Keratinocyte (primary cell): ENCODE data around the gene ITIH5. TPM values are rescaled to one million over a fixed set of nuclear protein-coding genes. Genes with fewer than 3 reads are reported as not detected.

Experiments used
- DNase-seq: peaks from one replicate; pipeline ENCODE4 v3.0.0-alpha.2; 2011; ENCODE audit warnings: low read depth, missing footprints, low spot score
- FAIRE-seq: peaks from 2 replicates; lab custom pipeline; 2011; peaks lifted over from hg19 to GRCh38; lab: Jason Lieb, UNC
- H2AFZ ChIP-seq: 2 replicates; pipeline ENCODE4 v1.6.0; 2012; ENCODE audit warnings: low read length, control low read depth, inconsistent platforms; ENCODE audit not compliant: control insufficient read depth
- H3K27ac ChIP-seq: 2 replicates; pipeline ENCODE4 v1.5.1; 2011; ENCODE audit warnings: low read length; ENCODE audit not compliant: control insufficient read depth, insufficient read depth
- H3K27me3 ChIP-seq: 3 replicates; pipeline ENCODE4 v1.6.0; 2011; ENCODE audit warnings: low read length; ENCODE audit not compliant: control insufficient read depth, insufficient read depth; ENCODE audit errors: extremely low read depth
- H3K36me3 ChIP-seq, 2 experiments: 2 replicates in 1 of 2; 3 replicates in 1 of 2; pipeline ENCODE4 v1.5.1; 2011; ENCODE audit warnings: low read length in 2 of 2, mild to moderate bottlenecking in 1 of 2; ENCODE audit not compliant: control insufficient read depth in 2 of 2, insufficient read depth in 2 of 2; ENCODE audit errors: extremely low read depth in 1 of 2
- H3K4me1 ChIP-seq: 3 replicates; pipeline ENCODE4 v1.5.1; 2011; ENCODE audit warnings: low read length; ENCODE audit not compliant: control insufficient read depth, insufficient read depth; ENCODE audit errors: extremely low read depth
- H3K4me2 ChIP-seq: 3 replicates; pipeline ENCODE4 v1.6.0; 2011; ENCODE audit warnings: low read depth, low read length; ENCODE audit not compliant: control insufficient read depth, insufficient read depth; ENCODE audit errors: extremely low read depth
- H3K4me3 ChIP-seq, 3 experiments: fragments of 200-600 bp in 1 of 3; sonication (generic) in 1 of 3; 2 replicates in 2 of 3; 3 replicates in 1 of 3; pipeline ENCODE4 v1.5.1; 2011 to 2016; ENCODE audit warnings: low read length in 3 of 3, mild to moderate bottlenecking in 3 of 3, control low read depth in 2 of 3, inconsistent platforms in 1 of 3, low read depth in 1 of 3, mixed read lengths in 1 of 3, mixed run types in 1 of 3, moderate library complexity in 1 of 3; ENCODE audit not compliant: control insufficient read depth in 2 of 3, insufficient read depth in 2 of 3; ENCODE audit errors: extremely low read depth in 1 of 3
- H3K79me2 ChIP-seq: 2 replicates; pipeline ENCODE4 v1.6.0; 2012; ENCODE audit warnings: low read length; ENCODE audit not compliant: control insufficient read depth, insufficient read depth
- H3K9ac ChIP-seq: 3 replicates; pipeline ENCODE4 v1.6.0; 2011; ENCODE audit warnings: low read length; ENCODE audit not compliant: control insufficient read depth, insufficient read depth; ENCODE audit errors: extremely low read depth
- H3K9me1 ChIP-seq: 3 replicates; pipeline ENCODE4 v1.6.0; 2011; ENCODE audit warnings: low read length; ENCODE audit not compliant: control insufficient read depth, insufficient read depth; ENCODE audit errors: extremely low read depth
- H3K9me3 ChIP-seq: 2 replicates; pipeline ENCODE4 v1.5.1; 2012; ENCODE audit warnings: low read depth, low read length; ENCODE audit not compliant: control insufficient read depth
- H4K20me1 ChIP-seq: 3 replicates; pipeline ENCODE4 v1.6.0; 2011; ENCODE audit warnings: low read length; ENCODE audit not compliant: control insufficient read depth, insufficient read depth; ENCODE audit errors: extremely low read depth
- EZH2 ChIP-seq: IDR thresholded peaks from one replicate; pipeline ENCODE4 v1.6.1; 2012; ENCODE audit warnings: inconsistent platforms, mild to moderate bottlenecking, low read length, moderate library complexity
- dilution Hi-C: fragments of 300-500 bp; cut with MboI; formaldehyde crosslinking; loops from one replicate; pipeline ENCODE4 v1.7.0; 2020; ENCODE audit warnings: low sequenced_read_pairs; ENCODE audit not compliant: extremely low pct_ligation_motif_present
- polyA plus RNA-seq, 5 experiments: library from polyadenylated mRNA; depleted of rRNA in 3 of 5; stranded (reverse) in 3 of 5; stranded (forward) in 1 of 5; unstranded in 1 of 5; fragments of >200 nt; gene quantifications; 1 replicate in 1 of 5; 2 replicates in 3 of 5; 3 replicates in 1 of 5; pipeline versions ENCODE4 v1.2.1 to v1.2.3, GENCODE V29; 2011 to 2012; ENCODE audit warnings: missing spikeins in 2 of 5, low read depth in 1 of 5, low replicate concordance in 1 of 5
- TF ChIP-seq, protein P1 (sequence below), 3 experiments: IDR thresholded peaks in 1 of 3; conservative IDR thresholded peaks in 1 of 3; optimal IDR thresholded peaks in 1 of 3; 2 replicates in 2 of 3; 3 replicates in 1 of 3; pipeline versions ENCODE3 to v1.5.1; 2011; ENCODE audit warnings: low read length in 3 of 3, mild to moderate bottlenecking in 3 of 3, moderate library complexity in 2 of 3, control low read depth in 1 of 3, inconsistent platforms in 1 of 3; ENCODE audit not compliant: insufficient read depth in 2 of 3; ENCODE audit errors: extremely low read depth in 1 of 3

Gene ITIH5
- polyA plus RNA-seq, 1 donor (not counting 4 experiments of a cell fraction or from before 2014, with no cell fraction given), result not detected

DNA sequence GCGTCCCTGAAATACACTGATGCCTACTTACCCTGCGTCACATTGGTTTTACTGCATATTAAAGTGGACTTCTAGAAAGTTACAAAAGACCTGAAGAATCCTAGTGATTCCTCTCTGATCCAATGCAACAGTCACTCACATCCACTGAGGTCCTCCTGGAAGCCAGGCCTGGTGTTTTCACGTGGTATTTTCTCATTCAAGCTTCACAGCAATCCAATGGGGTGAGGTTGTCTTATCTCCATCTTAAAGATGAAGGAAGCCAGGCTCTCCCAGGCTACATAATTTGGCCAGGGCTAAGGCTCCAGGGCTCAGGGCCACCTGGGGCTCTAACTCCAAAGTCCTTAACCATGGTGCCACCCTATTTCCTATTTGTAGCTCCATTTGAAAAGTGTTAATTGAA, 129.6 kb downstream of the ITIH5 start:
- dilution Hi-C loops, result loop anchor here (10.0 kb wide), 1 partner anchor 148 kb away; no protein-coding TSS in a partner anchor
- Histone ChIP-seq H3K4me1 (no peaks in the 10 kb centered on the region), H2AFZ (no peak overlapping the region), H3K9me1 (no peaks in the 10 kb centered on the region), H3K9me3 (no peaks in the 10 kb centered on the region), H3K79me2 (no peaks in the 10 kb centered on the region), H3K27me3 (no peaks in the 10 kb centered on the region), H3K4me3 (no peak overlapping the region), H3K4me2 (no peak overlapping the region), H3K27ac (no peak overlapping the region), H4K20me1 (no peaks in the 10 kb centered on the region), H3K9ac (no peak overlapping the region), H3K36me3 (no peaks in the 10 kb centered on the region)
- DNase-seq, result no peak
- FAIRE-seq, result no peak
- TF ChIP-seq, protein P1, sequence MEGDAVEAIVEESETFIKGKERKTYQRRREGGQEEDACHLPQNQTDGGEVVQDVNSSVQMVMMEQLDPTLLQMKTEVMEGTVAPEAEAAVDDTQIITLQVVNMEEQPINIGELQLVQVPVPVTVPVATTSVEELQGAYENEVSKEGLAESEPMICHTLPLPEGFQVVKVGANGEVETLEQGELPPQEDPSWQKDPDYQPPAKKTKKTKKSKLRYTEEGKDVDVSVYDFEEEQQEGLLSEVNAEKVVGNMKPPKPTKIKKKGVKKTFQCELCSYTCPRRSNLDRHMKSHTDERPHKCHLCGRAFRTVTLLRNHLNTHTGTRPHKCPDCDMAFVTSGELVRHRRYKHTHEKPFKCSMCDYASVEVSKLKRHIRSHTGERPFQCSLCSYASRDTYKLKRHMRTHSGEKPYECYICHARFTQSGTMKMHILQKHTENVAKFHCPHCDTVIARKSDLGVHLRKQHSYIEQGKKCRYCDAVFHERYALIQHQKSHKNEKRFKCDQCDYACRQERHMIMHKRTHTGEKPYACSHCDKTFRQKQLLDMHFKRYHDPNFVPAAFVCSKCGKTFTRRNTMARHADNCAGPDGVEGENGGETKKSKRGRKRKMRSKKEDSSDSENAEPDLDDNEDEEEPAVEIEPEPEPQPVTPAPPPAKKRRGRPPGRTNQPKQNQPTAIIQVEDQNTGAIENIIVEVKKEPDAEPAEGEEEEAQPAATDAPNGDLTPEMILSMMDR (optimal IDR thresholded peaks at IDR 0.05 in 1 of 3, IDR thresholded peaks at IDR 0.05 in 1 of 3, conservative IDR thresholded peaks at IDR 0.05 in 1 of 3; ENCODE audit: extremely low read depth in 1 of 3, insufficient read depth in 2 of 3, low read length in 3 of 3), result no peak
- no peak for TF ChIP-seq EZH2

DNA sequence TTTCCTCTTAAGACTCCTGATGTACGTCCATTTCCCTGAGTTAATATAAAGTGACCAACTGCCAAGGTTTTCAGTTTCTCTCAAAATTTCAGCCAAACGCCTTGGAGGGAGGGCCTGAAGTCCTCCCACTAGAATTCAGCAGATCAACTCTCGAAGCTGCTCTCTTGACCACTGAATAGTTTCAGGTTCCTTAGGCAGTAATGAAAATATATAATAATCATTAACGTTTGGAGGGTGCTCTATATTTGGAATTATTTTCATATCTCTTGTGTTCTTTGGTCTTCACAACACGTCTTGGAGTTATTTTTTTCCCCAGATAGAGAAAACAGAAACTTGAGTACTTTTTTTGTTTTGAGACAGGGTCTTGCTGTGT, 132.3 kb downstream of the ITIH5 start:
- Histone ChIP-seq H3K4me2 (no peak overlapping the region), H3K79me2 (no peaks in the 10 kb centered on the region), H3K4me1 (no peaks in the 10 kb centered on the region), H3K9ac (no peak overlapping the region), H3K9me3 (no peaks in the 10 kb centered on the region), H4K20me1 (no peaks in the 10 kb centered on the region), H3K27ac (no peak overlapping the region), H2AFZ (no peak overlapping the region), H3K36me3 (no peaks in the 10 kb centered on the region), H3K27me3 (peaks cover 7% of the 10 kb centered on the region), H3K9me1 (no peaks in the 10 kb centered on the region), H3K4me3 (no peak overlapping the region)
- TF ChIP-seq EZH2, result no peak
- TF ChIP-seq, protein P1 (optimal IDR thresholded peaks at IDR 0.05 in 1 of 3, IDR thresholded peaks at IDR 0.05 in 1 of 3, conservative IDR thresholded peaks at IDR 0.05 in 1 of 3; ENCODE audit: extremely low read depth in 1 of 3, insufficient read depth in 2 of 3, low read length in 3 of 3), result no peak
- dilution Hi-C loops, result loop anchor here (10.0 kb wide), 1 partner anchor 150 kb away; no protein-coding TSS in a partner anchor
- DNase-seq, result no peak
- no peak for FAIRE-seq
